Omental fat pad (tissue), 4 donors: ENCODE data around the gene SKIC2. TPM values are rescaled to one million over a fixed set of nuclear protein-coding genes. Genes with fewer than 3 reads are reported as not detected.
A peak's percentile ranks its signal among the peaks of the same experiment; 100 is the strongest.
"Not testable (repeated sequence)": the region's sequence is repeated elsewhere in the genome, so short reads cannot be mapped to it uniquely, and the experiment has no call there.

Experiments
- ATAC-seq: fragments of 150-250 bp; one replicate; pipeline ENCODE4 v1.9.1; 2016; ENCODE audit warnings: mild to moderate bottlenecking, moderate library complexity; ENCODE audit not compliant: low FRiP score
- DNase-seq: peaks from one replicate; pipeline ENCODE4 v3.0.0-alpha.2; 2019; ENCODE audit warnings: low spot score
- small RNA-seq: library from RNA; depleted of rRNA; stranded (forward); fragments of <200 nt; gene quantifications from one replicate; pipeline ENCODE3, GENCODE V24; 2016
- total RNA-seq, 4 donors: library from RNA; depleted of rRNA; stranded (reverse); fragments of >200 nt; gene quantifications; one replicate each; pipeline ENCODE4 v1.1.0, GENCODE V29; 2016

The SKIC2 gene
- total RNA-seq, 4 donors from 2014 or later: 31.3 to 50.8 (median 44.8) TPM

GRCh38 chr6:32004393-32004792 lies 45.4 kb downstream of the SKIC2 start:
- not testable (repeated sequence) for DNase-seq, ATAC-seq

DNA sequence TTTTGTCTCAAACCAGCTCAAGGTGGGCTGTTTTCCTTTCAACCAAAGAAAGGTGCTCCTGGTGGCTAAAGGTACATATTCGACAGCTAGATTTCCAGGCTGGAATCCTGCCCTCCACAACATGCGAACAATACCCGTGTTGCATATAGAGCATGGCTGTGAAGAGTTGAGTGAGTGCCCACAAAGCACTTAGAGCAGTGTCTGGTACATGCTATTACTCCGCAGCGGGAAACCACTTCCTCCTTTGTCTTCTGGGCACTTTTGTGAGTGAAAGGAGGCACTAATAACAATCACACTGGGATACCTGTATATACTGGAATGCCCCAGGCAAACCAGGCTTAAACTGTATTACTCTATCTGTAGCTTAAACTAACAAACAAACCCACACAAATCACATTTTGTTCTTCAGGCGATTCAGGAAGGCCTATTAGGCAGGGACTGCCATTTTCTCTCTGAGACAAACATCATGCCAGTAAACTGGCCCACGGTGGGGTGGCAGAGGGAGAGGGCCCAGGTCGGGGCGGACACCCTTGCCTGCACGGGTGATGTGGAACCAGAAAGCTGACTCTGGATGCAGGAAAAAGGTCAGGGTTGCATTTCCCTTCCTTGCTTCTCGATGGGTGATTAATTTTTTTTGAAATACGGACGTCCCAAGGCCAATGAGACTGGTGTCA lies 46.0 kb downstream of the SKIC2 start:
- not testable (repeated sequence) for DNase-seq, ATAC-seq

DNA sequence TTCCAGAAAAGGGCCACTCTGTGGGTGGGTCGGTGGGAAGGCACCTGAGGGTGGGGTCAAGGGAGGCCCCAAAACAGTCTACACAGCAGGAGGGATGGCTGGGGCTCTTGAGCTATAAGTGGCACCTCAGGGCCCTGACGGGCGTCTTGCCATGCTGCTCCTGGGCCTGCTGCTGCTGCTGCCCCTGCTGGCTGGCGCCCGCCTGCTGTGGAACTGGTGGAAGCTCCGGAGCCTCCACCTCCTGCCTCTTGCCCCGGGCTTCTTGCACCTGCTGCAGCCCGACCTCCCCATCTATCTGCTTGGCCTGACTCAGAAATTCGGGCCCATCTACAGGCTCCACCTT lies 46.5 kb downstream of the SKIC2 start:
- not testable (repeated sequence) for ATAC-seq, DNase-seq

DNA sequence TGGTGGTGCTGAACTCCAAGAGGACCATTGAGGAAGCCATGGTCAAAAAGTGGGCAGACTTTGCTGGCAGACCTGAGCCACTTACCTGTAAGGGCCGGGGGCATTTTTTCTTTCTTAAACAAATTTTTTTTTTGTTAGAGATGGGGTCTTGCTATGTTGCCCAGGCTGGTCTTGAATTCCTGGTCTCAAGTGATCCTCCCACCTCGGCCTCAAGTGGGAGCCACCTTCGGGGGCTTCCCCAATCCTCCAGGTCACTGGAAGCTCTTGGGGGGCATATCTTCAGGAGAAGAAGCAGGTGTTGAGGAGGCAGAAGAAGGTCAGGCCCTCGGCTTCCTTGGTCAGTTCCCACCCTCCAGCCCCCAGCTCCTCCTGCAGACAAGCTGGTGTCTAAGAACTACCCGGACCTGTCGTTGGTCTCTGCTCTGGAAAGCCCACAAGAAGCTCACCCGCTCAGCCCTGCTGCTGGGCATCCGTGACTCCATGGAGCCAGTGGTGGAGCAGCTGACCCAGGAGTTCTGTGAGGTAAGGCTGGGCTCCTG lies 47.1 kb downstream of the SKIC2 start:
- not testable (repeated sequence) for DNase-seq, ATAC-seq

GRCh38 chr6:32007086-32007485 lies 48.1 kb downstream of the SKIC2 start:
- not testable (repeated sequence) for DNase-seq, ATAC-seq

DNA sequence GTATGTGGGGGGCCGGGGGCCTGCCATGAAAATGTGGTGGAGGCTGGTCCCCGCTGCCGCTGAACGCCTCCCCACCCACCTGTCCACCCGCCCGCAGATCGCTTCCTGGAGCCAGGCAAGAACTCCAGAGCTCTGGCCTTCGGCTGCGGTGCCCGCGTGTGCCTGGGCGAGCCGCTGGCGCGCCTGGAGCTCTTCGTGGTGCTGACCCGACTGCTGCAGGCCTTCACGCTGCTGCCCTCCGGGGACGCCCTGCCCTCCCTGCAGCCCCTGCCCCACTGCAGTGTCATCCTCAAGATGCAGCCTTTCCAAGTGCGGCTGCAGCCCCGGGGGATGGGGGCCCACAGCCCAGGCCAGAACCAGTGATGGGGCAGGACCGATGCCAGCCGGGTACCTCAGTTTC lies 49.1 kb downstream of the SKIC2 start:
- ATAC-seq: not testable (repeated sequence)

GRCh38 chr6:32008616-32009015 lies 49.6 kb downstream of the SKIC2 start:
- ATAC-seq: not testable (repeated sequence)

More for the DNA sequence above, 49.1 kb downstream of the SKIC2 start:
- DNase-seq: not testable (repeated sequence)

GRCh38 chr6:32009537-32009936 lies 50.6 kb downstream of the SKIC2 start:
- not testable (repeated sequence) for ATAC-seq, DNase-seq

More at GRCh38 chr6:32008616-32009015, 49.6 kb downstream of the SKIC2 start:
- DNase-seq: not testable (repeated sequence)

- DNase-seq, ATAC-seq: not testable (repeated sequence)
Measured at GRCh38 chr6:32010856-32011530, 52.0 kb downstream of the SKIC2 start.

DNA sequence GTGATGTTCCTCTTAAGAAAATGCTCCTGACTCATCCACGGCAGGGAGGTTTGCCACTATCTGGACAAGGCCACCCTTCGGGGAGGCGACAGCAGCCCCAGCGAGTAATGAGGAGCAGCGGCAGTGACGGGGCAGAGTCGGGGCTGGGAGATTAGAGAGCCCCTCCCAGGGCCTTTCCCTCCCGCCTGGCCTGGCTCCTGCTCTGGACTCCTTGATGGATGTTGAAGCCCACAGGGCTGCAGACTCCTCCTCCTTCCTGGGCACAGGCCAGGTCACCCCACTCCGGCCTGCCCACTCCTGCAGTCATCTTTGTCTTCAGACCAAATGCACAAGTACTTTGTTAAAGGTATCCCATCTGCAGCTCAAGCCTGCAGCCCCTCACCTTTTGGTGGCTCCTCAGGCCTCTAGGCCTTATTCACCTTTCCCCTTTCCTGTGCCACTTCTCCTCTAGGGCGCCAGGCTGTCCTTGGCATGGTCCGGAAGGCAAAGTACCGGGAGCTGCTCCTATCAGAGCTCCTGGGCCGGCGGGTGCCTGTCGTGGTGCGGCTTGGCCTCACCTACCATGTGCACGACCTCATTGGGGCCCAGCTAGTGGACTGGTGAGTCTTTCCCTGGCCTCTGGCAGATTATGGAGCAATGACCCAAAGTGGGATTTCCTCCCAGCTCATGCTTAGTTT lies 54.1 kb downstream of the SKIC2 start:
- peak; percentile 22 for DNase-seq
- ATAC-seq: peak; percentile 38

DNA sequence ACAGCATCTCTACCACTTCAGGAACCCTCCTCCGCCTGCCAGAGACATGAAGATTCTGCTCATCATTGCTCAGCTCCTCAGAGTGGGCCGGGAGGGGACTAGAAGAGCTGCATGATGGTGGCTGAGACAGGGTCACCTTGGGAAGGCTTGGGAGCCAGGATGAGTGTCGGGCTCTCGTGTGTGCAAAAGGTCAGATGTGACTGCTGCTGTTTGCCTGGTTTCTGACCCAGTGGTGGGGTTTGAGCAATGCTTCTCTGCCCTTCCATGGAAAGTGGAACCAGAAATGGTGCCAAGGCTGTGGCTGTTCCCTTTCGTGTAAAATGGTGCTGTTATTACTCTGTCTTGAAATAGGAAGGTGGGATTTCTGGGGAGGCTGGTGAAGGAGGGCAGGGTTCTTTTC lies 54.8 kb downstream of the SKIC2 start:
- ATAC-seq, DNase-seq: not testable (repeated sequence)

DNA sequence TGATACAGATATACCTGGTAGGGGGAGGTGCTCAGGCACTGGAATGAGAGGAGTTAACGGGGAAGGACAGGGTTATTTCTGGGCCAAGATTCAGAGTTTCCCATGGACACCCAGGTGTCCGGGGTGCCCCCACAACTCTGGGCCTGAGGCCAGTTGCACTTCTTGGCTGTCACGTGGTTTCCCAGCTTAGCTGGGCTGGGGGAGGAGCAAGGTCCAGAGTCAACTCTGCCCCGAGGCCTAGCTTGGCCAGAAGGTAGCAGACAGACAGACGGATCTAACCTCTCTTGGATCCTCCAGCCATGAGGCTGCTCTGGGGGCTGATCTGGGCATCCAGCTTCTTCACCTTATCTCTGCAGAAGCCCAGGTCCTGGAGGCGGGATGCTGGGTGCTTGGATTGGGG lies 55.6 kb downstream of the SKIC2 start, which contains the start of gene C4B:
TSS of gene C4B (plus strand) at position 249 of the 400 bp plus-strand sequence. CDS start at position 300, 51 bp downstream.
- peak; percentile 38 for ATAC-seq
- DNase-seq: not testable (repeated sequence)

Small RNA genes within 50 kb of the gene (small RNA-seq; reads per million reads assigned to genes)
- not detected for gene AL645922.1

Other genes starting within 250 kb of the SKIC2 start
- not detected for gene LY6G6D, start 243.8 kb upstream of the SKIC2 start, total RNA-seq
- under 1 TPM in 1 of 4 donors, not detected in 3; 0.74 TPM for gene LY6G6C, start 237.4 kb upstream of the SKIC2 start, total RNA-seq
- gene MPIG6B, start 235.8 kb upstream of the SKIC2 start, total RNA-seq: under 1 TPM in 1 of 4 donors, not detected in 3; 0.84 TPM
- 100 to 1,000 TPM; 103 to 148 (median 115) TPM for gene DDAH2, start 229.9 kb upstream of the SKIC2 start, total RNA-seq
- 100 to 1,000 TPM; 244 to 443 (median 336) TPM for gene CLIC1, start 222.6 kb upstream of the SKIC2 start, total RNA-seq
- gene MSH5, start 219.2 kb upstream of the SKIC2 start, total RNA-seq: 10 to 100 TPM in 1 of 4 donors, 1 to 10 TPM in 3; 5.4 to 17.0 (median 7.3) TPM
- not detected for gene SAPCD1, start 196.5 kb upstream of the SKIC2 start, total RNA-seq
- gene VWA7, start 181.8 kb upstream of the SKIC2 start, total RNA-seq: 1 to 10 TPM in 1 of 4 donors, under 1 TPM in 2, not detected in 1; 0.36 to 1.6 (median 0.56) TPM
- gene VARS1, start 163.4 kb upstream of the SKIC2 start, total RNA-seq: 10 to 100 TPM; 31.6 to 47.0 (median 34.6) TPM
- 10 to 100 TPM; 19.8 to 35.1 (median 30.4) TPM for gene LSM2, start 152.2 kb upstream of the SKIC2 start, total RNA-seq
- 1 to 10 TPM in 3 of 4 donors, under 1 TPM in 1; 0.48 to 3.0 (median 1.9) TPM for gene HSPA1L, start 143.9 kb upstream of the SKIC2 start, total RNA-seq
- 1,000 to 10,000 TPM in 1 of 4 donors, 100 to 1,000 TPM in 3; 155 to 1,684 (median 309) TPM for gene HSPA1A, start 143.6 kb upstream of the SKIC2 start, total RNA-seq
- 1,000 to 10,000 TPM in 1 of 4 donors, 100 to 1,000 TPM in 3; 174 to 1,642 (median 258) TPM for gene HSPA1B, start 131.4 kb upstream of the SKIC2 start, total RNA-seq
- gene NEU1, start 96.4 kb upstream of the SKIC2 start, total RNA-seq: 10 to 100 TPM; 44.1 to 63.8 (median 55.2) TPM
- gene SLC44A4, start 80.2 kb upstream of the SKIC2 start, total RNA-seq: under 1 TPM in 3 of 4 donors, not detected in 1; 0.19 to 0.84 (median 0.38) TPM
- 10 to 100 TPM; 17.4 to 25.9 (median 20.0) TPM for gene EHMT2, start 61.5 kb upstream of the SKIC2 start, total RNA-seq
- 1 to 10 TPM in 3 of 4 donors, under 1 TPM in 1; 0.48 to 1.9 (median 1.4) TPM for gene ZBTB12, start 57.1 kb upstream of the SKIC2 start, total RNA-seq
- gene C2, start 31.5 kb upstream of the SKIC2 start, total RNA-seq: 10 to 100 TPM; 30.6 to 96.1 (median 46.0) TPM
- 1,000 to 10,000 TPM in 1 of 4 donors, 100 to 1,000 TPM in 2, 10 to 100 TPM in 1; 16.7 to 1,024 (median 264) TPM for gene CFB, start 13.1 kb upstream of the SKIC2 start, total RNA-seq
- 10 to 100 TPM; 67.0 to 94.0 (median 75.0) TPM for gene NELFE, start 204 bp upstream of the SKIC2 start, total RNA-seq
- 10 to 100 TPM; 15.6 to 19.9 (median 18.4) TPM for gene DXO, start 13.0 kb downstream of the SKIC2 start, total RNA-seq
- gene C4A, start 22.9 kb downstream of the SKIC2 start, total RNA-seq: 100 to 1,000 TPM in 3 of 4 donors, 10 to 100 TPM in 1; 16.6 to 652 (median 239) TPM
- gene C4B, start 55.6 kb downstream of the SKIC2 start, total RNA-seq: 100 to 1,000 TPM in 3 of 4 donors, 10 to 100 TPM in 1; 15.4 to 912 (median 204) TPM
- 1 to 10 TPM in 3 of 4 donors, under 1 TPM in 1; 0.63 to 5.7 (median 2.8) TPM for gene CYP21A2, start 79.2 kb downstream of the SKIC2 start, total RNA-seq
- 100 to 1,000 TPM; 129 to 311 (median 137) TPM for gene TNXB, start 150.2 kb downstream of the SKIC2 start, total RNA-seq
- gene ATF6B, start 169.1 kb downstream of the SKIC2 start, total RNA-seq: 10 to 100 TPM; 23.2 to 44.3 (median 24.4) TPM
- gene FKBPL, start 171.1 kb downstream of the SKIC2 start, total RNA-seq: 1 to 10 TPM; 2.1 to 3.9 (median 2.7) TPM
- 1 to 10 TPM in 1 of 4 donors, under 1 TPM in 3; 0.24 to 1.0 (median 0.34) TPM for gene PRRT1, start 192.8 kb downstream of the SKIC2 start, total RNA-seq
- 100 to 1,000 TPM in 1 of 4 donors, 10 to 100 TPM in 3; 21.5 to 161 (median 34.3) TPM for gene PPT2, start 195.0 kb downstream of the SKIC2 start, total RNA-seq
- gene EGFL8, start 205.4 kb downstream of the SKIC2 start, total RNA-seq: 10 to 100 TPM in 3 of 4 donors, 1 to 10 TPM in 1; 8.9 to 17.3 (median 13.3) TPM
- 10 to 100 TPM; 26.4 to 40.9 (median 35.7) TPM for gene AGPAT1, start 216.9 kb downstream of the SKIC2 start, total RNA-seq
- 10 to 100 TPM; 35.1 to 59.1 (median 50.6) TPM for gene RNF5, start 219.2 kb downstream of the SKIC2 start, total RNA-seq
- 1 to 10 TPM in 3 of 4 donors, under 1 TPM in 1; 0.48 to 9.3 (median 1.2) TPM for gene AGER, start 225.1 kb downstream of the SKIC2 start, total RNA-seq
- 10 to 100 TPM; 27.7 to 65.3 (median 34.6) TPM for gene PBX2, start 231.0 kb downstream of the SKIC2 start, total RNA-seq
- gene GPSM3, start 233.5 kb downstream of the SKIC2 start, total RNA-seq: 10 to 100 TPM in 3 of 4 donors, 1 to 10 TPM in 1; 9.7 to 28.3 (median 23.2) TPM